NT2/D1 (cell line): ENCODE measurements around the gene SPATA22.

Experiments used
- SUZ12 ChIP-seq: IDR thresholded peaks from 2 replicates; pipeline ENCODE4 v1.6.1; 2011; ENCODE audit not compliant: insufficient read length, insufficient read depth; ENCODE audit errors: extremely low read depth
- YY1 ChIP-seq: IDR thresholded peaks from 2 replicates; pipeline ENCODE4 v1.6.1; 2011; ENCODE audit not compliant: insufficient read length, insufficient read depth
- ZNF274 ChIP-seq: IDR thresholded peaks from 2 replicates; pipeline ENCODE4 v1.6.1; 2011; ENCODE audit warnings: mild to moderate bottlenecking, low read depth, low read length

DNA sequence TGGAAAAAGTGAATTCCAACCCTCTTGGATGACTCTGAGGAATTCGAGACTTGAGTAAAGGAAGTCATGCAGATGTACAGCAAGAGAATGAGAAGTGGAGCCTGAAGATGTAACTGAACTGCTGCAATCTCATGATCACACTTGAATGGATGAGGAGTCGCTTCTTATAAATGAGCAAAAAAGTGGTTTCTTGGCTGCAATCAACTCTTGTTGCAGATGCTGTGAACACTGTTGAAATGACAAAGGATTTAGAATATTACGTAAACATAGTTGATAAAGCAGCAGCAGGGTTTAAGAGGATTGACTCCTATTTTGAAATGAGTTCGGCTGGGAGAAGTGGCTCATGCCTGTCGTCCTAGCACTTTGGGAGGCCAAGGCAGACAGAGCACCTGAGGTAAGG is 29.7 kb upstream of the SPATA22 start:
- TF ChIP-seq YY1 (no peak), ZNF274 (no peak), SUZ12 (no peak)
